GM21717 (cell line): Measurements from ENCODE around the gene PHTF1.
"Not testable (repeated sequence)": the region's sequence is repeated elsewhere in the genome, so short reads cannot be mapped to it uniquely, and the experiment has no call there.

ENCODE experiments used
- ATAC-seq: cut with Tn5 transposase; IDR thresholded peaks from one replicate; pipeline ENCODE4 v1.9.1; 2021; ENCODE audit warnings: mild to moderate bottlenecking, moderate library complexity; ENCODE audit not compliant: unreplicated experiment

The PHTF1 gene

GRCh38 chr1:113732802-113733201, 26.5 kb downstream of the PHTF1 start:
- no peak for ATAC-seq

GRCh38 chr1:113721010-113721409, 38.3 kb downstream of the PHTF1 start:
- no peak for ATAC-seq

- not testable (repeated sequence) for ATAC-seq
These were observed 40.7 kb downstream of the PHTF1 start for GRCh38 chr1:113718621-113719020.

- not testable (repeated sequence) for ATAC-seq
These were observed 41.8 kb downstream of the PHTF1 start for GRCh38 chr1:113717506-113717905.

GRCh38 chr1:113714606-113715269, 44.5 kb downstream of the PHTF1 start:
- ATAC-seq: no peak

- no peak for ATAC-seq
These were observed 57.9 kb downstream of the PHTF1 start for GRCh38 chr1:113701429-113701828.

- ATAC-seq: no peak
These were observed 64.4 kb downstream of the PHTF1 start for GRCh38 chr1:113694910-113695309.

- ATAC-seq: no peak
These were observed 66.4 kb downstream of the PHTF1 start for GRCh38 chr1:113692824-113693431.

GRCh38 chr1:113692342-113692741, 66.9 kb downstream of the PHTF1 start:
- no peak for ATAC-seq

GRCh38 chr1:113691184-113691583, 68.1 kb downstream of the PHTF1 start:
- no peak for ATAC-seq

GRCh38 chr1:113686891-113687618, 72.2 kb downstream of the PHTF1 start:
- no peak for ATAC-seq

- ATAC-seq: no peak
These were observed 75.1 kb downstream of the PHTF1 start for GRCh38 chr1:113684153-113684541.

- no peak for ATAC-seq
These were observed 75.7 kb downstream of the PHTF1 start for GRCh38 chr1:113683384-113684152.

GRCh38 chr1:113681596-113682337, 77.5 kb downstream of the PHTF1 start:
- ATAC-seq: no peak

GRCh38 chr1:113678159-113678469, 81.2 kb downstream of the PHTF1 start:
- no peak for ATAC-seq

GRCh38 chr1:113677250-113678158, 81.8 kb downstream of the PHTF1 start:
- ATAC-seq: no peak

- ATAC-seq: no peak
These were observed 82.8 kb downstream of the PHTF1 start for GRCh38 chr1:113676524-113676923.

- ATAC-seq: no peak
These were observed 84.0 kb downstream of the PHTF1 start for GRCh38 chr1:113675302-113675701.

GRCh38 chr1:113674591-113674990, 84.7 kb downstream of the PHTF1 start:
- ATAC-seq: no peak

GRCh38 chr1:113672491-113672890, 86.8 kb downstream of the PHTF1 start:
- ATAC-seq: no peak
